GM18498 (cell line): ENCODE data around the gene KTN1.

Experiments used
- ATAC-seq: cut with Tn5 transposase; IDR thresholded peaks from one replicate; pipeline ENCODE4 v1.9.1; 2021; ENCODE audit warnings: mild to moderate bottlenecking, moderate library complexity; ENCODE audit not compliant: unreplicated experiment

KTN1 gene

DNA sequence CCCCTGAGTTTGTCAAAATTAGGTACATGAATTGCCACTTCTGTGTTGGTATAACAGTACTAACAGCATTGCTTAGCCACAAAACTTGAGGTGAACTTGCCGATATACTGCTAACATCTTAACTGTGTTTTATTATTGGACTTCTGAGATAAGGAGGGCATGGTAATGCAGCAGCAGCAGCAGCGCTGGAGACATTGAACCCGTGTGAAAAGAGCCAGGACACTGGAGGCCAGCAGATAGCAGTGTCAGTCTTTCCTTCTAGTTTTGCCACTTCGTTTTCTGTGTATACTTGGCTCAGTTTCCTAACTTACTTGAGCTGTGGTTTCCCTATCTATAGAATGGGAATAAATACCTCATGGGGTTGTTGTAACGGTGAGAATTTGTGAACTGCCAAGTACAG is 82.7 kb downstream of the KTN1 start:
- no peak for ATAC-seq

DNA sequence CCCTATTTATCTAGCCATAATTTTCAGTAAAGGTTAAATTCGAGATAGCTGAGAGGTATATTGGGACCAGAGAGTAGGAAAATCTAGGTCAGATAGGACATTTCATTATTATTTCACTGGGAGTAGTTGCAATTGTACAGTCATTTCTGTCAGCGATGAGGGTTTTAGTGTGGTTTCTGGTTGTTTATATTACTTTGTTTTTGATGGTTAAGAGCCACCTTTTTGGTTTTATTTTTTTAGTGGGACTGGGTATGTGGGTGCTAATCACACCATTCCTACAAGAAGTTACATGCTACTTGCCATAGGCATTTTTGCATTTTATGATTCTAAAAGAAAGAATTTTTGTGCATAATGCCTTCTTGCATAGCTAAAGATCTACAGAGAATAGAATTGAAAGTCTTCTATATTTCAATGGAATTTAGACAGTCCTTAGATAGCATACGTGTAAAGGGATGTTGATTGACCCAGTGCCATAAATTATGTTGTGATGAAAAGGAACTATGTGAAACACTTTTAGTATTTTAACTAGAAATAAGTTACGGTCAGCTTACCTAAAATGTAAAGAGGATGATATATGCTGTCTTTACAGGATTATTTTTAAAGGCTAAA is 85.2 kb downstream of the KTN1 start:
- no peak for ATAC-seq

DNA sequence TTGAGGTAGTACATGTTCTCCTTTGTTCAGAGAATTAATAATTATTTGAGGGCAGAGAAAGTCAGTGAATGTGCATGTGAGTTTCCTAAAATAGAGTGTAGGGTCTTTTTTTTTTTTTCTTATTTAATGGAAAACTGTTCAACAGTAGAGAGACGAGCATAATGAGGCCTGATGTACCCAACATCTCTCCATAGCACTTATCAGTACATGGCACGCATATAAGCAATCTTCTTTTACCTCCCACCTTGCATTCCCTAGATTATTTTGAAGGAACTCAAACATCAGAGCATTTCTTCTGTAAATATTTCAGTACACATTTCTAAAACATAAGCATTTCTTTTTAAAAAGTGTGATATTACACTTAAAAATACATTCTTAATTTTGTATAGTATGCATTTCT is 87.8 kb downstream of the KTN1 start:
- ATAC-seq = no peak

DNA sequence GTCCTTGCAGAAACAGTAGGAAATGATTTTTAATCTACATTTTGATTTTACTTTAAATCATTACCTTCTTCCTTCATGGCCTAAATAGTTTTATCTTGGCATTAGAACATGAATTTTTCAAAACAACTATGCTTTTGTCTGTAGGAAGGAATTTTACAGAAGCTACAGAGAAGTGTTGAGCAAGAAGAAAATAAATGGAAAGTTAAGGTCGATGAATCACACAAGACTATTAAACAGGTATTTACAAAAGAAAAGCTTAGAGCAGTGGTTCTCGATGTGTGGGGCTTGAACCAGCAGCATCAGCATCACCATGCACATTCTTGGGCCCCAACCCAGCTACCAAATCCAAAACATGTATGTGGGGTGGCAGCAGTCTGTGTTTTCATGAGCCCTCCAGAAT is 91.6 kb downstream of the KTN1 start:
- no peak for ATAC-seq

DNA sequence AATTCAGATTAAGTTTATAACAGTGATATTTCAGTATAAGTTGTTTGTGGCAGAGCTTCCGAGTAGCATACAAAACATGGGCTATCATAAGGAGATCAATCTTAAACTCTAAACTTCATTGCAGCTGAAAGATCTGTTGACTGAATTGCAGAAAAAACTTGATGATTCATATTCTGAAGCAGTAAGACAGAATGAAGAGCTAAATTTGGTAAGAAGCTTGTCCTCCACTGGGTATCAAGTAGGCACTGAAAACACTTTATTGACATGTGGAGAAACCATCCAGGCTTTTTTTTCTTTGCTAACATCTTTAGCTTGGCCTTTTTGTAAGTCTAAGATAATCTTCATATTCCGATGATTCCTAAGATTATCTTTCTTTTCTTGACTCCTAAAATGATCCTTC is 93.0 kb downstream of the KTN1 start:
- ATAC-seq = no peak

DNA sequence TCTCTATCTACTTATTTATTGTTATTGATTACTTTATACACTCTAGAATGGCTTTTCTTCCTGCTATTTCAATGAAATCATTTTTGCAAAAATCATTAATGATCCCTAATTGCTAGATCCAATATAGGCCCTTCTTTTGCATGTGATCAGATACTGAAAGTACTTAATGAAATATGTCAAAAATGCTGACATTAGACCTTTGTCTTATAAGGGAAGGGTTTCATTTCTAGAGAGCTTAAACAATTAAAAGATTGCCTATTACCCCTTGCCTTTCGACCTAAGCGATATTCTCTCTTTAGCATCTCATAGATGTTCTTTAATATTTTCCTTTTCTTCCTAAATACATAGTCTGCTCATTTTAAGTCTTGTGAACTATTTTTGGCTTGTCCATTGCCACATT is 101.1 kb downstream of the KTN1 start:
- ATAC-seq = no peak

DNA sequence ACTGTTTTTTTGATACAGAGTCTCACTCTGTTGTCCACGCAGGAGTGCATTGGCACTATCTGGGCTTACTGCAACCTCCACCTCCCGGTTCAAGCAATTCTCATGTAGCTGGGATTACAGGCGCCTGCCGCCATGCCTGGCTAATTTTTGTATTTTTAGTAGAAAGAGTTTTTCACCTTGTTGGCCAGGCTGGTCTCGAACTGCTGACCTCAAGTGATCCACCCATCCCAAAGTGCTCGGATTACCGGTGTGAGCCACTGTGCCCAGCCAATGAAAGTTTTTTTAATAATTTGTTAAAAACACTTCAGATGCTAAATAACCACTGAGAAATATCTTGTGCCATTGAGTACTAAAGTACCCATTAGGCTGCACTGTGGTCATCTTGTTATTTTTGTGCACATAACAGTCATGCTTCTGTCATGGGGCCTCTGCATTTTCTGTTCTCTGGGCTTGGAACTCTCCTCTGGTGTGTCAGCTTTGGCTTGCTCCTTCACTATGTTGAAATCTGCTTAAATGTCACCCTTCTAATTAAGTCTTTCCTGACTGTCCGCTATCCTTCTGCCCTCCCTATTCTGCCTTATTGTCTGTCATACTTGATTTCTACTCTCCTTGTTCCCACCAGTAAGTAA is 105.1 kb downstream of the KTN1 start:
- ATAC-seq = no peak

DNA sequence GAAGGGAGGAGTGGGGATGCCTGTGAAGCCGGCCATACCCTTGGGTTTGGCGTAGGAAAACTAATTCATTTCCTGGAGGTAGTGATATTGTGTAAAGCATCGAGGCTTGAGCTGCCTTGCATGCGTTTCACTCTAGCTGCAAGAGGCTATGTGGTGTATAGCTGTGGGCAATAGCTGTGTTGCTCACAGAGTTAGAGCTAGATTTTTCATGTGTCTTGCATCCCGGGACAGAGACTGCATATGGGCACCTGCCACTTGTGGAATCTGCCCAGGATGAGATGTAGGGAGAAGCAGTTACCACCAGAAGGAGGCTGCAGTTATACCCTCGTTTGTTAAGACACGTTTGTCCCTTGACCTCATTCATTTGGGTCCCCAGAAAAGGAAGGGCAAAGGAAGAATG is 106.7 kb downstream of the KTN1 start:
- ATAC-seq = no peak

DNA sequence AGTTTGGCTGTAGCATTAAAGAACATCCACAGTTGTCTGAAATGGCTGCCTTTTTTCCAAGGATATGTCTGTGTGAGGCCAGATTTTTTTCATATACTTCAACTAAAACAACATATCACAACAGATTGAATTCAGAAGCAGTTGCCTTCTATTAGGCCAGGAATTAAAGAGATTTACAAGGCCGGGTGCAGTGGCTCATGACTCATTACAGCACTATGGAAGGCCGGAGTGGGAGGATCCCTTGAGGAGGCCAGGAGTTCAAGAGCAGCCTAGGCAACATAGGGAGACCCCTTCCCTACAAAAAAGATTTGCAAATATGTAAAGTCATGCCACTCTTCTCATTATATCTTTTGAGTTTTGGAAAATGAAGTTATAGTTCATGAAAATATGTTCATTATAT is 108.6 kb downstream of the KTN1 start:
- ATAC-seq = no peak

DNA sequence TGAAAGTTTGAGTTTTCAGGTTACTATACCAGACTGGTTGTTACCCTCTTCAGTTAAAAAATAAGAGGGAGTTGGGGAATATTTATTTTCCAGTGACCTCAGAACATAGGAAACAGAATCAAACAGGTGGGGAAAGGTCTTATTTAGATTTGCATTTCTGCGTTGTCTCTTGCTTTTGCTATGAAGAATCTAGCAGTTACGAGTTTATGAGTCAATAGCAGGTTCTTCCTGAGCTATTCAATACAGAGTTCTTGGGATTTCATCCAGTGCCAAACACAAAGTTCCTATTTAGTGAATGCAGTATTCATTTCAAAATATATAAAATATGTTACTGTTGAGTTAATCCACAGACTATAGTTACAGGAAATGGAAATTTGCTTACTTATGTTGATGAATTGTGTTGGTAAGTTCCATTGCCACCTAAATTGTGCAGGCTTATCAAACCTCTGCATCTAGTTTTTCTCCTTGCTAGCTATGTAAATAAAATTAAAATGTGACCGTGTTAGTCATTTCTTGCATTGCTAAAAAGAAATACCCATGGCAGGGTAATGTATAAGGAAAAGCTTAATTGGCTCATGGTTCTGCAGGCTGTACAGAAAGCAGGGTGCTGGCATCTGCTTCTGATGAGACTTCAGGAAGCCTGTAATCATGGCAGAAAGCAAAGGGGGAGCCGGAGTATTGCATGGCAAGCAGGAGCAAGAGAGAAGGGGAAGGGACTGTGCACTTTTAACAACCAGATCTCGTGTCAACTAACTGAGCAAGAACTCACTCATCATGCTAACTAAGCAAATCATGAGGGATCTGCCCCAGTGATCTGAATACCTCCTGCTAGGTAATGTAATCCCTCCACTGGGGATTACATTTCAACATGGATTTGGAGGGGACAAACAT is 110.2 kb downstream of the KTN1 start:
- no peak for ATAC-seq

DNA sequence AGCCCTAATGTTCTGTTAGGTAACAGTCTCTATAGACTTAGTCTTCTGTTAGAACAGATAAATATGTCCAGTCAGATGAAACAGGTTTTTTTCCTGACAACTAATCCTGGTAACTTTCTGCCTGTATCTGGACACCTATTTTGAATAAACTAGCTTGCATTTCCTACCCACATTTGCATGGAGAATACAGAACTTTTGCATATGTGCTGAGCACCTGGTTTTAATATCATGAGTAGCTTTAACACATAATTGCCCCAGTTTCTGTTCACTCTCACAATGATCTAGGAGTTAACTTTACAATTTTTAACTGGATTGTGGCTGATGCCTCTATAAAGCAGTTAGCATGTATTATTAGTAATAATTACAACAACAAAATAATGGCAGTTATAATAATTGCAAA is 111.7 kb downstream of the KTN1 start:
- ATAC-seq = no peak

DNA sequence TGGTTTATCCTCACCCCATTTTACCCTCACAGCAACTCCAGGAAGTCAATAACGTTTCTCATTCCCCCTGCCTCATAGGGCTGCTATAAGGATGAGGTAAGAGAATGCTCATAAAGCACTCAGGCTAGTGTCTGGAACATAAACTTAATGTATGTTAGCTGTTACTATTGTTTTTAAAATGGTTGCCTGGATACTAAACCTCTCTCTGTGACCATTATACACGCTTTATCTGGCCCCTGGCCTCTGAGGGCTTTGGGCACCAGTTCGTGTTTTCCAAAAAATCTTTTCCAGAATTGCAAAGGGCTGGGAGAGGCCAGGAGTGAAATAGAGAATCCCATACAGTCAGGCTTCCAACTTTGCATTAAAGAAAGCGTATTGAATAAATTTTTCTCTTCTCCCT is 113.9 kb downstream of the KTN1 start:
- no peak for ATAC-seq

DNA sequence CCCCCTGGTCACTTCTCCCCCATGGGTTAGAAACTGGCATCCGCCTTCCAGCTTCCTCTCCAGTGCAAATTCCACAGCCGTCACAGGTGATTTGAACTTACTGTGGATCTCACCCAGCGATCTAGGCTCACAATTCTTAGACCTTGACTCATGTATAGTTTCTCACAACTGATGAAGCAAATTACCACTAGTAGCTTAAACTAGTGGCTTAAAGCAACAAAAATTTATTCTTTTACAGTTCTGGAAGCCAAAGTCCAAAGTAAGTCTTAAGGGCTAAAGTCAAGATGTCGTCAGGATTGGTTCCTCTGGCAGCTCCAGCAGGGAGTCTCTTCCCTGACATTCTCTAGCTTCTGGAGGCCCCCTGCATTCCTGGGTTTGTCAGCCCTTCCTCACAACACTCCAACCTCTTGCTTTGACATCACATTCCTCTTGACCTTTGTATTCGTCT is 117.4 kb downstream of the KTN1 start:
- ATAC-seq = no peak

DNA sequence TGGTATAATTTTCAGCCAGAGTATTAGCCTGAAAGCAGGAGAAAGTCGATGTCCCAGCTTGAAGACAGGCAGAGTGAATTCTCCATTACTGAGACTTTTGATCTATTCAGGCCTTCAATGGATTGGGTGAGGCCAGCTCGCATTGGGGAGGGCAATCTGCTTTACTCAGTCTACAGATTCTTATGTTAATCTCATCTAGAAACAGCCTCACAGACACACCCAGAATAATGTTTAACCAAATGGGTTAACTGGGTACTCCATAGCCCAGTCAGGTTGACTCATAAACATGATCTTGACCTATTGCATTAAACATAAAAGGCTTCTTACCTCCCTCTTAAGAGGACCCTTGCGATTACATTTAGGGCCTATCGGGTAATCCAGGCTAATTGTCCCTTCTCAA is 118.0 kb downstream of the KTN1 start:
- ATAC-seq = no peak

DNA sequence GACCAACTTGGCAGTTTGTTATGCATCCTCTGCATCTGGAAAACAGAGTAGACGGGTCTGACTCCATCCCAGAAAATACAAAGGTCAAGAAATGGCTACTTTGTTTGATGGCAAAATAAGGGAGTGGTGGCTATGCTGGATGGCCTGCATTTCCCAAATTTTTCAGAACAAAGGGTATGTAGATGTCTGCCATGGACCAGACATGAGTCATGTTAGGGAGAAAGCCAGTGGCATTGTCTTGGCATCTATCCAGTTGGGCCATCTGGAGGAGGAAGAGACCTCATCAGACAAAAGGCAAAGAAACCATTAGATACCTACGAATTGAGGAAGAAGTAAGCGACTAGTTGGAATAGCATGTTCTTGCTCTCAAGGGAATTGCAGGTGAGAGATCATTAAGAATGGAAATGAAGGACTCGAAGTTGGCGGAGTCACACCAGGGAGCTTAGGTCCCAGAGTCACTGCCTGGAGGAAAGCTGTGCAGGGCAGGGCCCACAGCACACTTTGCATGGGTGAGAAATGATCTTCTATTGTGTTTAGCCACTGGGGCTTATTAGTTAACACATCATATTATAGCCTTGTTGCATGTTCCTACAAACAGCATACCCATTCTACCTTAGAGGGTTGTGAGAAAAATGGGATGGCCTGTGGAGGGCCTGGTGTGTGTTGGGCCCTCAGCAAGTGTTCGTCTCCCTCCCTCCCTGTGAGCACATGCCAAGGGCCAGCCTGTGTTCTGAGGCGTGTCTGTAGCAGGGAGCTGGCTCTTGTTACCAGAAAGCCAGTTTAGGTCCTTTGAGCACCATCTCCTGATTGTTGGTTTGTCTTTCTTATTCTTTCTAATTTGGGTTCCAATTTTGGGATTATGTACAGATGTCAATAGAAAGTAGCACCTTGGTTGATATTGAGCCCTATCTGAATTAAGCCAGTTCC is 119.4 kb downstream of the KTN1 start:
- no peak for ATAC-seq

DNA sequence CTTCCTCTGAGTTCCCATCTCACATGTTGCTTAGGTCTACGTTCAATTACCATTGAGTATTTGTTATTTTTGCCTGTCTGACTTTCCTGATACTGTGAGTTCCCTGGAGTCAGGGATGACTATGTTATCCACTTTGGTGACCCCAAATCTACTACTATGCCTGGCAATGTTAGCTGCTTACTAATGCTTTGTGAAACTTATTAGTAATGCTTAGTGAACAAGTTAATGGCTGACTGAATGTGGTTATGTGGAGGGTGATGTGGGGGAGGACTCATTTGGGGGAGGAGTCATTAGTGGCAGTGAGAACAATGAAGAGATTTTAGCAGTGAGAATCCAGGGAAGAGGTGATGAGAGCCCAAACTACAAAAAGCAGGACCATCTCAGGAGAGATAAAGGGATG is 121.6 kb downstream of the KTN1 start:
- ATAC-seq = peak; percentile 97

DNA sequence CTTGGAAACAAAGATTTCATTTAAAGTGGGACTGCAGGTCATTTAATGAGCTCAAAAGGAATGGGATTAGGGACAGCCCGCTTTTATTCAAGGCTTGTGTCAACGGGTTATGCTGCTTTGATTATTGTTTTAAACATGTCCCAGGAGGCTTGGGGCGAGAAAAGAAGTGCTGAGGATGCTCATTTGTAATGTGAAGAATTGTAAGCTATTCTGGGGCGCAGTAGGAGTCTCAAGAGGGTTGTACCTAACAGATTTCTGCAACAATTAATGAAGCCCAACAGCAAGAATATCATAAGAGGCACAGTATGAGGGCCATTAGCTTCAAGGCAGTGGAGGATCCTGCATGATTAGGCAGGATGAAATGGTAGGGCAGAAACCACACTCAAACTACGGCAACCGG is 122.5 kb downstream of the KTN1 start:
- no peak for ATAC-seq

DNA sequence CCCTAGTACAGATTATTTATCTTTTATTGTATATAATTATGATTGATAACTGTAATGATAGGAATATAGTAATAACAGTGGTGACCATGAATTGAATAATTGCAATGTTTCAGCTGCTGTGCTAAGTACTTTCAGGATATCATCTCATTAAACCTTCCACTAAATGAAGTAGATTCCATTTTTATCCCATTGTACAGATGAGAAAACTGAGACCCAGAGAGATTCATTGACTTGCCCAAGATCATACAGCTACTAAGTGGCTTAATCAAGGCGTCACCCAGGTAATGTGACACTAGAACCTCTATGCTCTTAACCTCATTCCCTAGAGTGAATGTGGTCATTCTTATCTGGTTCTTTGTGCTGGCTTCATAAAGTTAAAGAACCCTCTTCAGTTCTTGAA is 124.6 kb downstream of the KTN1 start:
- no peak for ATAC-seq

DNA sequence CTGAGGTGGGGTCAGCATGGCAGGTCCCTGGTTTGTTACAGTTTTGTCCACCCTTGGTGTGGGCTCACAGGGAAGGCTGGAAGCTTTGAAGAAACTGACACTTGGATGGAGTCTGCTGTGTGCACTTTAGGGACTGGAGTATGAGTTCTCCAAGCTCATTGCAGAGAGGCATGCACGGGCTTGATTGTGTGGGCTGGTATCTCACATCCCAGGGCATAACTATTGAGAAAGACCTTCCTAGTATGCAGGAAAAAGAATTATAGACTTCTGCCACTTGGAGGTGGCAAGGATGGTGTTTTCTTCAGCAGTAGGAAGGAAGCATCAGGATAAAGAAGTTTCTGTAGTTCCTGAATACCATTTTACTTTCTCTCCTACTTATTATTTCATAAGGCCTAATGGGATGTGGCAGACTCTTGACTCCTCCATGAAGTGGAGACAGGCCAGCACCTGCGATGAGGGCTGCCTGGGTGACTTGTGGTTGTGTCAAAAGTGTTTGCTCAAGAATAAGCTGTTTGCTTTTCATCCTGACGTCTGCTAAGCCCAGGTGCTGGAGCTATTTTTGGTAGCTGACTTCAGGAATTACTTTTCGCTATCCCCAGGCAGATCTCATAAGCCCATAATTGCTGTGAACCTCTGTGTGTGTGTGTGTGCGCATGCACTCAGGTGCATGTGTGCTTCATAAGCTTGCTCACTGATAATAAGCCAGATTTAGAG is 125.8 kb downstream of the KTN1 start:
- ATAC-seq = no peak

DNA sequence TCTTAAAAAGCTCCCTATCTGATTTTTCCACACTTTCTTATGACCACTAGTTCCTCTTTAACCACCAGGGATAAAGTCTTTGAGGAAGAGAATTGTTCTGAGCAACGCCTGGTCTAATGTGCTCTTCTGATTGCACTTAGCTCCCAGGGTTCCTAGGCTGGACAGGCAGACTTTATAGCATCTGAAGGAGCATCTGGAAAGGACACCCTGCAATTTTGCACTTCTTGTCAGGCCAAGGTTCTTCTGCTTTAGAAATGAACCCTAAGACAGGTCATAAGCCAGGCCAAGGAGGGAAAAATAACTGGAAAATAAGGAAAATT is 126.3 kb downstream of the KTN1 start:
- ATAC-seq = no peak

DNA sequence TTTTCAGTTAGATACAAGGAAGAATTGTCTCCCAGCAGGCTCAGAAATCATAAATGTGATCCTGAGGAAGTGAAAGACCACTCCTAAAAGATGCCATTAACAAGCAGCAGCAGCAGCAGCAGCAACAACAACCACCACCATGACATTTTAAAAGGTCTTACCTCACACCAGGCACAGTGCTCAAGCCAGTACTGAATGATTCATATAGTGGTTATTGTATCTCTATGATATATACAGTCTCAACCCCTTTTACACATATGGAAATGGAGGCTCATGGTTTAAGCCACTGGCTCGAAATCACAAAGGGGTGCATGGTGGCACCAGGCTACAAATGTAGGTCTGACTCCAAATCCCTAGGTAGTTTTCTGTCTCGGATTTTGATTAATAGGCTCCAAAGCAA is 126.9 kb downstream of the KTN1 start:
- ATAC-seq = no peak
